ENCODE measurements around the gene OMP. TPM values are rescaled to one million over a fixed set of nuclear protein-coding genes. Genes with fewer than 3 reads are reported as not detected.

The OMP gene
- polyA plus RNA-seq, 3 donors, result not detected

GRCh38 chr11:77141475-77141874, 38.8 kb downstream of the OMP start:
- H2AFZ ChIP-seq (ENCODE audit: insufficient read depth, low read depth, low read length, poor library complexity, severe bottlenecking), result no peak overlapping the region
- H3K36me3 ChIP-seq (replicated peaks in 1 of 2; ENCODE audit: control insufficient read depth in 1 of 2, insufficient read depth in 2 of 2, low read length in 2 of 2), result no peaks in the 10 kb centered on the region
- no peak overlapping the region for H3K27ac ChIP-seq (ENCODE audit: low read depth in 1 of 2, low read length in 2 of 2)
- H3K27me3 Mint-ChIP-seq (ENCODE audit: low read depth in 3 of 3), result peaks cover 38 to 51% (median 45%) of the 10 kb centered on the region in 3 donors
- no peak for DNase-seq
- WGBS (ENCODE audit: insufficient coverage), result 90% methylated on average over 2 of the region's 4 CpGs
- no peak overlapping the region for H3K4me2 ChIP-seq (replicated peaks; ENCODE audit: extremely low read depth, low read length, poor library complexity, severe bottlenecking)
- H3K79me2 ChIP-seq (ENCODE audit: insufficient read depth, low read length), result no peaks in the 10 kb centered on the region
- H3K9ac ChIP-seq (ENCODE audit: insufficient read depth, low read length, poor library complexity, severe bottlenecking), result no peak overlapping the region
- peaks cover 7 to 34% of the 10 kb centered on the region in 2 donors for H3K27me3 ChIP-seq (ENCODE audit: control insufficient read depth in 2 of 2, insufficient read depth in 2 of 2, low read length in 2 of 2)
- no peak overlapping the region for H3K4me3 Mint-ChIP-seq
- no peaks in the 10 kb centered on the region for H3K4me1 Mint-ChIP-seq
- H3K4me1 ChIP-seq (ENCODE audit: control insufficient read depth in 1 of 2, insufficient read depth in 2 of 2, low read length in 2 of 2), result no peaks in the 10 kb centered on the region
- H3K4me3 ChIP-seq (replicated peaks in 1 of 3; ENCODE audit: low read depth in 2 of 3, low read length in 3 of 3), result no peak overlapping the region
- no peaks in the 10 kb centered on the region for H3K36me3 Mint-ChIP-seq
- H3K9me3 Mint-ChIP-seq, result no peaks in the 10 kb centered on the region
- H3K9me3 ChIP-seq (replicated peaks in 1 of 2; ENCODE audit: control insufficient read depth in 1 of 2, insufficient read depth in 1 of 2, low read length in 2 of 2), result peaks cover 0 to 3% of the 10 kb centered on the region in 2 donors
- no peak overlapping the region for H3K27ac Mint-ChIP-seq
- TF ChIP-seq CTCF (IDR thresholded peaks at IDR 0.05), result no peak
- H4K20me1 ChIP-seq (ENCODE audit: insufficient read depth, low read length), result no peaks in the 10 kb centered on the region
- intact Hi-C loops (cut with micrococcal nuclease), result no loop called here

DNA sequence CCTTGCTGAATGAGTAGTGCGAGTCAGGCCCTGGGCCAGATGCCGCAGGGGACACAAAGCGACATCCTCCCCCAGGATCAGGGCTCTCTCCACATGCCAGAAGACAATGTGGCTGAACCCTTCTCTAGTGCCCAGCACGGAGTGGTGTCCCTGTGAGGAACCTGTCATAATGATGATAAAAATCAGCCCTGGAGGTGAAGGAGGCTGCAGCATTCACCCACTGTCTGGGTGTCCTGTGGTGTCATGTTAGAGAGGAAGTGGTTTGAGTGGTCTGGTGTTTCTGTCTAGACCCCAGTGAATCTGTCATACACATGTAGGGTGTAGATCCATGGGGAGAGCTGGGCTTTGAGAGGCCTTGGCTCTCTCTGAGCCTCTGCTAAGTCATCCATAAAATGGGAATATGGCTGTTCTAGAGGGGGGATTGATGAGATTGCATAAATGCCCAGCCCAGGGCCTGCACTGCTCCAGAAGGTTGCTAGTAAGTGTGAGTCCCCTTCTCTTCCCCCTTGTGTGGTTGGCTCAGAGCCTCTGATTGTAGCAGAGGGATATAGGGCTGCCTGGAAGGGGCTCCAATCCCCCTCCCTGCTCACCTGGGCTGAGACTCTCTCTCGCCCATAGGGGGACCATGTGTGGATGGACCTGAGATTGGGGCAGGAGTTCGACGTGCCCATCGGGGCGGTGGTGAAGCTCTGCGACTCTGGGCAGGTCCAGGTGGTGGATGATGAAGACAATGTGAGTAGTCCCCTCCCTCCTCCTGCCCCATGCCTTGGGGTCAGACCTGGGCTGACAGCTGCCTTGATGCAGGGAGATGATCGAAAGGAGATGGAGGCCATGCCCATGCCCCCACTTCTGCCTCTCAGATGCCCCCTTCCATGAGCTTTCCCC, 39.7 kb downstream of the OMP start:
- Histone ChIP-seq H3K36me3 (replicated peaks in 1 of 2; ENCODE audit: control insufficient read depth in 1 of 2, insufficient read depth in 2 of 2, low read length in 2 of 2) (no peaks in the 10 kb centered on the region), H3K27ac (ENCODE audit: low read depth in 1 of 2, low read length in 2 of 2) (no peak overlapping the region), H3K27me3 (ENCODE audit: control insufficient read depth in 2 of 2, insufficient read depth in 2 of 2, low read length in 2 of 2) (peaks cover 7 to 27% of the 10 kb centered on the region in 2 donors), H3K79me2 (ENCODE audit: insufficient read depth, low read length) (no peaks in the 10 kb centered on the region), H3K4me3 (replicated peaks in 1 of 3; ENCODE audit: low read depth in 2 of 3, low read length in 3 of 3) (no peak overlapping the region), H3K4me2 (replicated peaks; ENCODE audit: extremely low read depth, low read length, poor library complexity, severe bottlenecking) (no peak overlapping the region), H3K9me3 (replicated peaks in 1 of 2; ENCODE audit: control insufficient read depth in 1 of 2, insufficient read depth in 1 of 2, low read length in 2 of 2) (no peaks in the 10 kb centered on the region), H2AFZ (ENCODE audit: insufficient read depth, low read depth, low read length, poor library complexity, severe bottlenecking) (no peak overlapping the region), H4K20me1 (ENCODE audit: insufficient read depth, low read length) (no peaks in the 10 kb centered on the region), H3K9ac (ENCODE audit: insufficient read depth, low read length, poor library complexity, severe bottlenecking) (no peak overlapping the region), H3K4me1 (ENCODE audit: control insufficient read depth in 1 of 2, insufficient read depth in 2 of 2, low read length in 2 of 2) (no peaks in the 10 kb centered on the region)
- Mint-ChIP-seq H3K27ac (no peak overlapping the region), H3K36me3 (no peaks in the 10 kb centered on the region), H3K27me3 (ENCODE audit: low read depth in 3 of 3) (peaks cover 36 to 51% (median 43%) of the 10 kb centered on the region in 3 donors), H3K4me3 (no peak overlapping the region), H3K4me1 (no peaks in the 10 kb centered on the region), H3K9me3 (no peaks in the 10 kb centered on the region)
- intact Hi-C loops (cut with micrococcal nuclease), result no loop called here
- 67% methylated on average over 3 of the region's 11 CpGs for WGBS (ENCODE audit: insufficient coverage)
- no peak for TF ChIP-seq CTCF (IDR thresholded peaks at IDR 0.05)
- no peak for DNase-seq
